Subcutaneous abdominal adipose tissue (tissue), 5 donors: ENCODE data around the gene ELANE.

Source experiments
- H3K27ac ChIP-seq: one replicate; pipeline ENCODE4 v1.7.0; 2013; ENCODE audit warnings: low read depth, mild to moderate bottlenecking, inconsistent platforms, low read length, moderate library complexity
- H3K27me3 ChIP-seq, 5 donors: one replicate each; pipeline ENCODE4 v1.7.0; 2013; ENCODE audit warnings: low read length in 5 of 5, inconsistent platforms in 1 of 5; ENCODE audit not compliant: control insufficient read depth in 5 of 5, insufficient read depth in 4 of 5
- H3K36me3 ChIP-seq, 5 donors: one replicate each; pipeline ENCODE4 v1.7.0; 2013; ENCODE audit warnings: low read length in 5 of 5; ENCODE audit not compliant: control insufficient read depth in 5 of 5, insufficient read depth in 5 of 5
- H3K4me1 ChIP-seq, 5 donors: one replicate each; pipeline ENCODE4 v1.7.0; 2013; ENCODE audit warnings: low read length in 5 of 5, mild to moderate bottlenecking in 3 of 5, moderate library complexity in 1 of 5; ENCODE audit not compliant: control insufficient read depth in 5 of 5, insufficient read depth in 5 of 5
- H3K4me3 ChIP-seq, 5 donors: one replicate each; pipeline ENCODE4 v1.7.0; 2013; ENCODE audit warnings: low read length in 5 of 5, low read depth in 1 of 5
- H3K9ac ChIP-seq, 5 donors: one replicate each; pipeline ENCODE4 v1.7.0; 2013; ENCODE audit warnings: low read length in 5 of 5, mild to moderate bottlenecking in 4 of 5, moderate library complexity in 3 of 5
- H3K9me3 ChIP-seq, 5 donors: one replicate each; pipeline ENCODE4 v1.7.0; 2013; ENCODE audit warnings: low read length in 5 of 5; ENCODE audit not compliant: control insufficient read depth in 5 of 5
- donor health status: healthy.
- donor health status: healthy.
- donor health status: healthy.
- donor health status: healthy.
- donor health status: healthy.

ELANE gene

DNA sequence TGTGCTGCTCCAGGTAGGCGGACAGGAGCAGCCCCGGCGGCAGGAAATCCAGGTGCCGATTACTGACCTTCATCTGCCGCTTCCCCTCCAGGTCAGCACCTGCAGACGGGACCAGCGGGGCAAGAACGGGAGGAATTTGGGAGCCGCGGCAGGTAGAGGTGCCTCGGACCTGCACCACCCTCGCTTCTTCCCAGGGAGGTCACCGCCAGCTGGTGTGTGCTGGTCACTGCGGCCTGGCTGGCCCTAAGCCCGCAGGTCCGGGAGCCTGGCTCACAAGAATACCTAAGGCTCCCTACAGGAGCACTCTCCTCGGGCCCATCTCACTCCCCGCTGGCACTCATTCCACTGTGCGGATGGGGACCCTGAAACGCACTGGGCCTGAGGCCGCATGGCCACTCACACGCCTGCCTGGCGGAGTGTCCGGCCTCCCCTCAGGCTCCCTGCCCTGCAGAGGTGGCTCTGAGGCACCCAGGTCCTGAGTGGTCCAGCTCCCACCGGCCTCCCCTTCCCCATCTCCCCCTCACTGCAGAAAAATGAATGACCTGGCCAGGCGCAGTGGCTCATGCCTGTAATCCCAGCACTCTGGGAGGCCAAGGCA lies 45.4 kb downstream of the ELANE start:
- peaks cover 0 to 5% (median 0%) of the 10 kb centered on the region in 5 donors for H3K4me1 ChIP-seq
- no peak overlapping the region for H3K27ac ChIP-seq
- no peak overlapping the region for H3K4me3 ChIP-seq
- no peak overlapping the region for H3K9ac ChIP-seq
- no peaks in the 10 kb centered on the region for H3K9me3 ChIP-seq
- no peaks in the 10 kb centered on the region for H3K27me3 ChIP-seq
- H3K36me3 ChIP-seq = peaks cover 0 to 38% (median 17%) of the 10 kb centered on the region in 5 donors

DNA sequence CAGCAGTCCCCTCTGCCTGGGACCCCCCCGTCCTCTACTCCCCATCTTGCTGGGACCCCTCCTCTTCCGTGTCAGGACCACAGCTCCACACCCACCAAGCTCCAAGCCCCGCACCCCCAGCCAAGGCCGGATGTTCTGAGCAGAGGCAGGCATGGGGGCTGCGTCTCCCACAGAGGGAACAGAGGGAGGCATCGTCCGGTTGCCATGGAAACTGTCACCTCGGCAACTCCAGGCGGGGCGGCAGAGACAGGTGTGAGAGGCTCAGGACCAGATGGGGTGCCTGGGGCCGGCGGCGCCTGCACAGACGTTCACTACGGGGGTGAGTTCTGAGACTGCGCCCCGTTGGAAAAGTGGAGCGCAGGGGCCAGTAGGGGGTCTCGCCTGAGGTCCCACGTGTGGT lies 46.6 kb downstream of the ELANE start:
- Histone ChIP-seq H3K4me3 (no peak overlapping the region), H3K9me3 (no peaks in the 10 kb centered on the region), H3K27ac (no peak overlapping the region), H3K4me1 (peaks cover 0 to 3% (median 0%) of the 10 kb centered on the region in 5 donors), H3K36me3 (peaks cover 0 to 38% (median 17%) of the 10 kb centered on the region in 5 donors), H3K27me3 (no peaks in the 10 kb centered on the region), H3K9ac (no peak overlapping the region)

DNA sequence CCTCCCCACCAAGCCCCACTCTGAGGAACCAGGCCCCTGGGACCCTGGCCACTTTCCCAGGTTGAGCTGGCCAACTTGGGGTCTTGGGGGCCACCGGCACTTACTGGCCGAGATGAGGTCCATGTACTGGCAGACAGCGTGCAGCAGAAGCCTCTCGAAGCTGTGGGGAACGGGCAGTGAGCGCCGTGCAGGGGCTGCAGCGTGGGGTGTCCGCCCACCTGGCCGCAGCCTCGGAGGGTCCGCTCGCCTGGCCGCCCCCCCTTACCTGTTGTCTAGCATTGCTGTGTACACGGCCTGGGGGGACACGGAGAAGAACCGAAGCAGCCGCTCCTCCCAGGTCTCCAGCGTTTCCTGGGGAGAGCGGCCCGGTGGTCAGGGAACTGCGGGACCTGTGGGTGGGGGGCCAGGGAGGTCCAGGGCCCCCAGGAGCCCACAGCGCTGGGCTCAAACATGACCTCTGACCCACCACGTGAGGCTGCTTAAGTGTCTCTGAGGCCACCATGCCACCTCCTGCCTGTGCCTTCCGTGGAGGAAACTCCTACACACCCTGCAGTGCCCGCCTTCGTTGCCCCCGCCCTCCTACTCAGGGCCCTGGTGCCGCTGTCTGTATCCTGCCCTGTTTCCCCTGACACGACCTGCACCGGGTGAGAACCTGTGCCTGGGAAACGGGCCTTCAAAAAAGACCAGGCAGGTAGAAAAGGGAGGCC lies 47.4 kb downstream of the ELANE start:
- Histone ChIP-seq H3K27me3 (no peaks in the 10 kb centered on the region), H3K36me3 (peaks cover 0 to 40% (median 17%) of the 10 kb centered on the region in 5 donors), H3K27ac (no peak overlapping the region), H3K4me3 (no peak overlapping the region), H3K9me3 (no peaks in the 10 kb centered on the region), H3K9ac (no peak overlapping the region), H3K4me1 (no peaks in the 10 kb centered on the region)

DNA sequence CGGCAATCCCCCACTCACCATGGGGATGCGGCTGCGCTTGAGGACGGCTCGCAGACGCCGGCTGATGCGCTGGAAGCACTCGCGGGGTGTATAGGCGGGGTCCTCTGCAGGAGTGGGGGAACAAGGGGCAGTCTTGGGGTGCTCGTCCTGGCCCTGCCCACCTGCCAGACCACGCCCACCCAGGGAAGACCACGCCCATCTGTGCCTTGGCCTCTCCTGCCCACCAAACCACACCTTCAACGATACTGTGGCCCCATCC lies 47.9 kb downstream of the ELANE start:
- H3K9ac ChIP-seq = no peak overlapping the region
- H3K27me3 ChIP-seq = no peaks in the 10 kb centered on the region
- no peak overlapping the region for H3K4me3 ChIP-seq
- no peak overlapping the region for H3K27ac ChIP-seq
- H3K4me1 ChIP-seq = no peaks in the 10 kb centered on the region
- H3K9me3 ChIP-seq = no peaks in the 10 kb centered on the region
- H3K36me3 ChIP-seq = peaks cover 0 to 40% (median 17%) of the 10 kb centered on the region in 5 donors

DNA sequence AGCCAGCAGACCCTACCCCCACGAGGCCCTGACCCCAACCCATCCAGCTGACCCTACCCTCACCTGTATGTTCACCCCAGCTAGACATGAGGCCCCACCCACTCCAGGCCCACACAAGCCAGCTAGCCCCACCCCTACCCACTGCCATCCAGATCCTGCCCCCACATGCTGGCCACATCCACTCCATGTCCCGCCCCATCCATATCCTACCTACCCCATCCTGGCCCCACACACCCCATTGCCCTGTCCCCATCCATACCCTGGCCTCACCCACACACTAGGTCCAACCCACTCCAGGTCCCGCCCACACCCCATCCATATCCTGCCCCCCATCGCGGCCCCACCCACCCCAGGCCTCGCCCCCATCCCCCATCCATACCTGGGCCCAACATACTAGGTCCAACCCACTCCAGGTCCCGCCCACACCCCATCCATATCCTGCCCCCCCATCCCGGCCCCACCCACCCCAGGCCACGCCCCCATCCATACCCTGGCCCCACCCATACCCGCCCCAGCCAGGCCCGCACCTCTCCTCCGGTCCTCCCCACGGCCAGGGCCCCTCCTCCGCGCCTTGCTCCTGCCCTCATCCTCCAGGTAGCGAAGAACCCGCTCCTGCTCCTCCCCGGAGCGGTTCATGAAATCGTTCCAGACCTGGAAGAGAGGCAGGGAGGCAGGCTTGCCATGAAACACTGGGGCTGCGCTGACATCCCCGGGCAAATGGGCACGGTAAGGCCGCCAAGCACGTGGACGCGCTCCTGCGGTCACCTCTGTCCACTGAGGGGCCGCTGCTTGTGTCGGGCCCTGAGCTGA lies 48.4 kb downstream of the ELANE start:
- peaks cover 0 to 40% (median 17%) of the 10 kb centered on the region in 5 donors for H3K36me3 ChIP-seq
- H3K27ac ChIP-seq = no peak overlapping the region
- no peaks in the 10 kb centered on the region for H3K4me1 ChIP-seq
- H3K9ac ChIP-seq = no peak overlapping the region
- H3K27me3 ChIP-seq = no peaks in the 10 kb centered on the region
- H3K4me3 ChIP-seq = no peak overlapping the region
- H3K9me3 ChIP-seq = no peaks in the 10 kb centered on the region

DNA sequence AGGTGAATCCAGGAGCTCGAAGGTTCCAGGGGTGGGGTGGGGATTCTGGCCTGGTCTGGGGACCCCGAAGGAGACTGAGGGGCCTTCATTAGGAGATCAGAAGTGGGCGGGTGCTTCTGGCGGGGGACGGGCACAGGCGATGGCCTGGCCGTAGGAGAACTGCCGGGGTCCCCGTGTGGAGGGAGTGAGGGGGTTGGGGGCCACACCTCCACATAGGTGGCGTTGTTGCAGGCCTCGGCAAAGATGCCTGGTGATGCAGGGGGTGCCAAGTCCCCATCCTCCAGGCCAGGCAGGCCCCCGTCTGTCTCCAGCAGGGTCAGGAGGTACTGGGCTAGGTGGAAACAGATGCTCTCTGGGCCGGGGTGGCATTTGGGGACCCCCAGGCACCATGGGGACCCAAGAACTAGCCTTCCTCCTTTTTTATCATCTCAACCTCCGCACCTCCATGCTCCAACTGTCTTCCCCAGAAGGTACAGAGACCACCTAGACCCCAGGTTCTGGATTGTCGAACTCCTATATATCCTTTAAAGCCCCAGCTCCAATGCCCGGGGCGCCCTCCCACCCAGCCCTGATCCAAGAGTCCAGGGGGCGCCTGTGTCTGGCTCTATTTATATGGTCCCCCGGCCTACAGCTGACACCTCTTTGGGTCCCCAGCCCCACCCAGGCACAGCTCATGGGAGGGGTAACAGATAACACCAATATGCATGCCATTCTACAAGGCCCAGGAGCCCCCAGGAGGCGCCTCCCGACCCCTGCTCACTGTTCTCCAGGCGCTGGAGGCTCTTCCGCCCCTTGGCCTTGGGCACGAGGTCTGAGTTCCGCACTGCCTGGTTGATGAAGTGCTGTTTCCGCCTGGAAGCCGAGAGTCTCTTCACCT lies 49.4 kb downstream of the ELANE start:
- Histone ChIP-seq H3K4me3 (no peak overlapping the region), H3K27me3 (no peaks in the 10 kb centered on the region), H3K27ac (no peak overlapping the region), H3K4me1 (no peaks in the 10 kb centered on the region), H3K9ac (no peak overlapping the region), H3K9me3 (no peaks in the 10 kb centered on the region), H3K36me3 (peaks cover 0 to 40% (median 17%) of the 10 kb centered on the region in 5 donors)

DNA sequence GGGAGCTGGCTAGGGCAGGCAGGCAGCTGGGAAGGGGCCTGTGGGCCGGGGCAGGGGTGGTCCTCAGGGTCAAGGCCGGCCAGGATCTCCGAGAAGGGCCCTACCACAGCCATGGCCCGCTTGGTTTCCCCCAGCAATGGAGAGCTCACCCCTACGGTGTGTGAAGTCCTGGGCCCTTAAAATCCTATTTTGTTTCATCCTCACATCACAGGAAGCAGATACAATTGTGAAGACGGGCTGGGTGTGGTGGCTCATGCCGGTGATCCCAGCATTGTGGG lies 49.9 kb downstream of the ELANE start:
- Histone ChIP-seq H3K36me3 (peaks cover 0 to 34% (median 17%) of the 10 kb centered on the region in 5 donors), H3K27ac (no peak overlapping the region), H3K4me1 (peaks cover 0 to under 1% (median 0%) of the 10 kb centered on the region in 5 donors)

DNA sequence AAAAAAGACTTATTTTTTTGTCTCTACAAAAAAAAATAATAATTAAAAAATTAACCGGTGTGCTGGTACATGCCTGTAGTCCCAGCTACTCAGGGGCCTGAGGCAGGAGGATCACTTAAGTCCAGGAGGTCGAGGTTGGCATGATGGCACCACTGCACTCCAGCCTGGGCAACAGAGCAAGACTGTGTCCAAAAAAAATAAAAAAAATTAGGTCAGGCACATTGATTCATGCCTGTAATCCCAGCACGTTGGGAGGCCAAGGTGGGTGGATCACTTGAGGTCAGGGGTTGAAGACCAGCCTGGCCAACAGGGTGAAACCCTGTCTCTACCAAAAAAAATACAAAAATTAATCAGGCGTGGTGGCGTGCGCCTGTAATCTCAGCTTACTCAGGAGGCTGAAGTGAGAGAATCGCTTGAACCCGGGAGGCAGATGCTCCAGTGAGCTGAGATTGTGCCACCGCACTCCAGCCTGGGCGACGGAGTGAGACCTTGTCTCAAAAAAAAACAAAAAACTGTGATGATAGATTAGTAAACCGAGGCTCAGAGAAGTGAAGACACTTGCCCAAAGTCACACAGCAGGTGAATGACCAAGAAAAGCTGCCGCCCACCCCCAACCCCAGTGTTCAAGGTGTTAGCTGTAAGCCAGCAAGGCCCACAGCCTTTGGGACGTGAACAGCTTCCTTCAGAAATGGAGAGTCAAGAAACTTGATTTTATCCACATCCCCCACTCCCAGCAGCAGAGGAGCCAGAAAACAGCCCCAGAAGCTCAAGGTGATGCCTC lies 50.5 kb downstream of the ELANE start:
- no peak overlapping the region for H3K27ac ChIP-seq
- no peaks in the 10 kb centered on the region for H3K9me3 ChIP-seq
- no peaks in the 10 kb centered on the region for H3K27me3 ChIP-seq
- no peak overlapping the region for H3K9ac ChIP-seq
- no peak overlapping the region for H3K4me3 ChIP-seq
- H3K4me1 ChIP-seq = peaks cover 0 to 7% (median 0%) of the 10 kb centered on the region in 5 donors
- peaks cover 0 to 28% (median 14%) of the 10 kb centered on the region in 5 donors for H3K36me3 ChIP-seq

More for the DNA sequence above, 49.9 kb downstream of the ELANE start:
- Histone ChIP-seq H3K9ac (no peak overlapping the region), H3K9me3 (no peaks in the 10 kb centered on the region), H3K27me3 (no peaks in the 10 kb centered on the region), H3K4me3 (no peak overlapping the region)

DNA sequence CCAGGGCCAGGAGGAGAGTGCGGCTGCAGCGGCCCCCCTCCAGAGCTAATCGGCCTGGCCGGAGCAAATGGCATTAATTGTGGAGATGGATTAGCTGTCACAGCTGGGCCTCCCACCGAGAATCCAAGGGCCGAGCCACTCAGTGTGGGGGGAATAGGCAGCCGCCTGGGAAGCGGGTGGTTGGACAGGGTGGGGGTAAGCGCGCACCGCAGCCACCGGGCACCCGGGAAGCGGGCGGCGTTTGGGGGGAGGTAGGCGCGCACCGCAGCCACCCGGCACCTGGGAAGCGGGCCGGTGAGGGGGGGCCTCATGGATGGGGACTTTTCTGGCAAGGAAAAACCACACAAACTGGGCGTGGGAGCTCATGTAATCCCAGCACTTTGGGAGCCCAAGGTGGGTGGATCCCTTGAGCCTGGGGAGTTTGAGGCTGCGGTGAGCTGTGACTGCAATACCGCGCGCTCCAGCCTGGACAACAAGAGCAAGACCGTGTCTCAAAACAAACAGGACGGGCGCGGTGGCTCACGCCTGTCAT lies 51.2 kb downstream of the ELANE start:
- Histone ChIP-seq H3K9ac (no peak overlapping the region), H3K4me3 (no peak overlapping the region), H3K27ac (no peak overlapping the region), H3K9me3 (no peaks in the 10 kb centered on the region), H3K4me1 (peaks cover 0 to 7% (median 0%) of the 10 kb centered on the region in 5 donors), H3K36me3 (peaks cover 0 to 28% (median 14%) of the 10 kb centered on the region in 5 donors), H3K27me3 (no peaks in the 10 kb centered on the region)
